Esophagus squamous epithelium (tissue), 5 donors: ENCODE results near the gene HELZ2. TPM values are rescaled to one million over a fixed set of nuclear protein-coding genes. Genes with fewer than 3 reads are reported as not detected.

Source experiments
- DNase-seq: peaks from one replicate; lab custom pipeline; 2025; lab: John Stamatoyannopoulos, UW
- H3K27ac ChIP-seq, 4 donors: fragments of 200-600 bp; sonication (generic); one replicate each; pipeline ENCODE4 v1.5.1; 2016 to 2019; ENCODE audit warnings: mild to moderate bottlenecking in 1 of 4
- H3K27me3 ChIP-seq, 4 donors: fragments of 200-600 bp; sonication (generic); 1 replicate in 3 of 4; 2 replicates in 1 of 4; pipeline versions ENCODE4 v1.5.1 to v1.6.0; 2017 to 2021; ENCODE audit warnings: antibody characterized with exemption in 1 of 4
- H3K36me3 ChIP-seq, 3 donors: fragments of 200-600 bp; sonication (generic); one replicate each; pipeline ENCODE4 v1.5.1; 2016 to 2019
- H3K4me1 ChIP-seq, 3 donors: fragments of 200-600 bp; sonication (generic); one replicate each; pipeline ENCODE4 v1.5.1; 2017 to 2019
- H3K4me3 ChIP-seq, 4 donors: fragments of 200-600 bp; sonication (generic); 1 replicate in 3 of 4; 2 replicates in 1 of 4; pipeline ENCODE4 v1.5.1; 2016 to 2019; ENCODE audit warnings: mild to moderate bottlenecking in 2 of 4, moderate library complexity in 1 of 4
- H3K9me3 ChIP-seq, 3 donors: fragments of 200-600 bp; sonication (generic); one replicate each; pipeline ENCODE4 v1.5.1; 2016 to 2019
- POLR2A ChIP-seq, 4 donors: fragments of 450-650 bp; IDR thresholded peaks; one replicate each; pipeline ENCODE4 v1.6.1; 2017; ENCODE audit warnings: antibody characterized with exemption in 4 of 4, mild to moderate bottlenecking in 4 of 4, moderate library complexity in 3 of 4
- WGBS, 2 donors: methylation state at CpG; one replicate each; pipeline ENCODE4 v1.1.5; 2018; 5-methylcytosine and 5-hydroxymethylcytosine counted together
- intact Hi-C: fragments of 100-400 bp; cut with DNase I; formaldehyde crosslinking; loops from one replicate; pipeline ENCODE4 v1.15.0; 2022
- total RNA-seq, 4 donors: library from RNA; depleted of rRNA; stranded (reverse); fragments of >200 nt; gene quantifications; one replicate each; pipeline ENCODE4 v1.1.0, GENCODE V29; 2016
- TF ChIP-seq, protein P1 (sequence below), 6 experiments: fragments of 450-650 bp in 4 of 6; fragments of 200-600 bp in 2 of 6; sonication (generic) in 2 of 6; IDR thresholded peaks; one replicate each; pipeline ENCODE4 v1.5.1; 2016 to 2019; ENCODE audit warnings: antibody characterized with exemption in 6 of 6, mild to moderate bottlenecking in 4 of 6, moderate library complexity in 4 of 6
- donor health status: DM: yes; HTN: yes; CAD: no.

The HELZ2 gene
- total RNA-seq, 4 donors from 2014 or later, result 23.7 to 37.6 (median 31.2) TPM

DNA sequence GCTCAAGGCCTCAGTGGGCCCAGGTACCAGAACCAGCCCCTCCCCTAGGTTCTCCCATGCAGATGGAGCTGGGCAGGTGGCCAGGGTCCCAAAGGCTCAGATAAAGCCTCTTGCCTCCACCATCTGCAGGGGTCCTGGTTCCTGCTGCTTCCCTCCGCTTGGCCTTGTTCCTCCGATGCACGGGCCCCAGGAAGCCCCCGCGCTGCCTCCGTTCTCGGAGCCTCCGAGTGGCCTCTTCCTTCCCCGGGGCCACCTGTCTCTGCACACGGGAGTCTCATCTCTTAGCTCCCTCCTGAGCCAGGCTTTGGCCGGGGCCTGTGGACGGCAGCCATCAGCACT lies 35.0 kb downstream of the HELZ2 start:
- no peaks in the 10 kb centered on the region for H3K9me3 ChIP-seq
- H3K36me3 ChIP-seq, result no peaks in the 10 kb centered on the region
- no peak for TF ChIP-seq POLR2A (IDR thresholded peaks at IDR 0.05)
- TF ChIP-seq, protein P1, sequence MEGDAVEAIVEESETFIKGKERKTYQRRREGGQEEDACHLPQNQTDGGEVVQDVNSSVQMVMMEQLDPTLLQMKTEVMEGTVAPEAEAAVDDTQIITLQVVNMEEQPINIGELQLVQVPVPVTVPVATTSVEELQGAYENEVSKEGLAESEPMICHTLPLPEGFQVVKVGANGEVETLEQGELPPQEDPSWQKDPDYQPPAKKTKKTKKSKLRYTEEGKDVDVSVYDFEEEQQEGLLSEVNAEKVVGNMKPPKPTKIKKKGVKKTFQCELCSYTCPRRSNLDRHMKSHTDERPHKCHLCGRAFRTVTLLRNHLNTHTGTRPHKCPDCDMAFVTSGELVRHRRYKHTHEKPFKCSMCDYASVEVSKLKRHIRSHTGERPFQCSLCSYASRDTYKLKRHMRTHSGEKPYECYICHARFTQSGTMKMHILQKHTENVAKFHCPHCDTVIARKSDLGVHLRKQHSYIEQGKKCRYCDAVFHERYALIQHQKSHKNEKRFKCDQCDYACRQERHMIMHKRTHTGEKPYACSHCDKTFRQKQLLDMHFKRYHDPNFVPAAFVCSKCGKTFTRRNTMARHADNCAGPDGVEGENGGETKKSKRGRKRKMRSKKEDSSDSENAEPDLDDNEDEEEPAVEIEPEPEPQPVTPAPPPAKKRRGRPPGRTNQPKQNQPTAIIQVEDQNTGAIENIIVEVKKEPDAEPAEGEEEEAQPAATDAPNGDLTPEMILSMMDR (IDR thresholded peaks at IDR 0.05), result no peak
- H3K4me3 ChIP-seq, result peak overlapping the region in 1 of 4 donors; percentile 57
- peak overlapping the region in 3 of 4 donors; percentile 90 to 99 (median 96) for H3K27ac ChIP-seq
- WGBS, 2 donors, result 44 to 45% methylated on average over 9 to 10 of the region's 12 CpGs
- peaks cover 0 to 79% (median 0%) of the 10 kb centered on the region in 4 donors for H3K27me3 ChIP-seq
- intact Hi-C loops, result loop anchor here (5.0 kb wide), 2 partner anchors 198 to 433 kb away; partner anchors contain the start of genes LIME1 and SLC2A4RG
- DNase-seq, result no peak
- peaks cover 24 to 85% (median 36%) of the 10 kb centered on the region in 3 donors for H3K4me1 ChIP-seq

DNA sequence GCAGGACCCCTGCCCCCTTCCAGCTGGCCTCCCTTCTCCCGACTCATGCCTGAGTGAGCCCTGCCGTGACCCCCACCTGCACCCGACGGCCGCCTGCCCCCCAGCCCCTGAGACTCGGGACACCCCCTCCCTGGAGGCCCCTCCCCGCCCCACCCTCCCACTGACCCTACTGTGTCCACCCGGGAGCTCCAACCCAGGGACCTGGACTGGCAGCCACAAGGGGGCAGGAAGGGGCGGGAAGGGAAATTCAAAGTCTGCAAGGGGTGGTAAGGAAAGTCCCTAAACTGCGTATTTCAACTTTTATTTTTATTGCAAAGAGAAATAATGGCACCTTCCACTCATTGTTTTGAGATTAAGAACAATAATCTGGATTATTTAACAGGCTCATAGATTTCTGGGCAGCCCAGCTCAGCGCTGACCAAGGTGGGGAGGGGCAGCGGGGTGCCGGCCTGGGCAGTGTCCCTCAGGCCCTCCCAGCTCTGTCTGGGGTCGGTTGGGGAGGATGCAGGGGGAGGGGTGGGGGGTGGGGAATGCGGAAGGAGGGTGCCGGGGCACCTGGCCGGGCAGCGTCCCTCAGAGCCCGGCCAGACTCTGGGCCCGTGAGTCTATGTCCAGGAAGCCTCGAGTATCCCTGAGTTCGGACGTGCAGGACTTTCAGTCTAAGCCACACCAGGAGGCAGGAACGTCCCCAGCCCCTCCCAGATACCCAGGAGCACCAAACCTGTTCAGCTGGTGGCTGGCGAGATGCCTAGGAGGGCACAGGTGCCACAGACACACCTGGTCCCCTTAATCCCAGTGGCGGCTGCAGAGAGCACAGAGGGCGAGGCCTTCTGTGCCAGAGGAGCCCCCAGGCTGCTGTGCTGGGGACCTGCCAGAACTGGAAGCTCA lies 35.6 kb downstream of the HELZ2 start:
- Histone ChIP-seq H3K27ac (peak overlapping the region; percentile 90 to 99 (median 95)), H3K27me3 (peaks cover 0 to 82% (median 0%) of the 10 kb centered on the region in 4 donors), H3K9me3 (no peaks in the 10 kb centered on the region), H3K36me3 (no peaks in the 10 kb centered on the region), H3K4me1 (peaks cover 30 to 91% (median 42%) of the 10 kb centered on the region in 3 donors), H3K4me3 (peak overlapping the region; percentile 46 to 67 (median 62))
- intact Hi-C loops, result loop anchor here (5.0 kb wide), 2 partner anchors 199 to 434 kb away; partner anchors contain the start of genes LIME1 and SLC2A4RG
- no peak for DNase-seq
- TF ChIP-seq, protein P1 (IDR thresholded peaks at IDR 0.05), result peak in 2 of 6 experiments; percentile 7 to 9
- no peak for TF ChIP-seq POLR2A (IDR thresholded peaks at IDR 0.05)
- WGBS, 2 donors, result 34 to 43% methylated on average over 3 to 4 of the region's 27 CpGs

DNA sequence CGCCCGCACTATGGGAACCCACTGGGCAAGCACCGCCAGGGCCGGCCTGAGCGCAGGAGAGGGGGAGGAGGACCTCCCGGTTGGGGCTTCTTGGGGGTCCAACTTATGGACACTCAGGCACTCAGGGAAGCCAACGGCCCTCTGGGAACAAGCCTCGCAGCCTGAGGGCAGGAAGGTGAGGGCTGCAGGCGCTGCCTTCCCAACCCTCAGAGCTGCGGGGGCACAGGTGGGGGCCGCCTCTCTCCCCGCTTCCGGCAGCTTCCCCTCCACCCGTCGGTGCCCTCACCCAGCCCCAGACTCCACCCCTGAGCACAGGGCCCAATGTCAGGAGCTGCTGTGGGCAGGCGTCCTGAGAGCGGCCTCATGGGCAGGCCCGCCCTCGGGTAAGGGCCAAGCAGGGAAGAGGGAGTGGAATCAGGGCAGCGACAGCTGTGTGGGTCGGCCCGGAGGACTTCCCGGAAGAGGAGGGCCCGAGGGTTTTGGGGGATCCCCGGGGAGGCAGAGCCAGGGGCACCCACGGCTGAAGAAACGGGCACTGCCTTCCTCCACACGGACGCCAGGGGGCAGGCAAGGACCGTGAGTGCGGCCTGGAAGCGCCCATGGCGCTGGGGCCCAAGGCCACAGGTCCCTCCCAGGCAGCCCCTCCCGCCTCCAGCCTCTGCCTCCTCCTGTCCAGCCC lies 36.4 kb downstream of the HELZ2 start:
- peak; percentile 78 for DNase-seq
- H3K4me1 ChIP-seq, result peaks cover 31 to 91% (median 43%) of the 10 kb centered on the region in 3 donors
- WGBS, 2 donors, result 0% methylated on average over 7 to 14 of the region's 34 CpGs

DNA sequence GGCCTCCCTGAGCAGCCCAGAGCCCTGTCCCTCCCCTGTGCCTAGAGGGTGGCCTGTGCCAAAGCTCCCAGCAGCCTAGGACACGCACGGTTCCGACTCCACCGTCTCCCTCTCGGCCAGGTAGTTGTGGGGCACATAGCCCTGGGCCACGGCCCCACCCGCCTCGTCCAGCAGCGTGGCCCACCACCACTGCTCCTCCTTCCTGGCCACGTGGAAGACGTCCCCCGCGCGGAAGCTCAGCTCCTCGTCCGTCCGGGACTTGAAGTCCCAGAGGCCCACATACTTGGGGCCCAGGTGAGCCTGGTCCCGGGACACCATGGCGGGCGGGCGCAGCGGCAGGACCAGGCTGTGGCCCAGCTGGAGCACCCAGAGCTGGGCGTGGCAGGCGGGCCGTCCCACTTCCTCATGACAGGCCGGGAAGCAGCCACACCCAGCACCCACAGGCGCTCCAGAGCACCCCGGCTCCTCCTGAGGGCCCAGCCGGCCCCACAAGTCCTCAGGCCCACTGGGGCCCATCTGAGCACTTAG lies 37.0 kb downstream of the HELZ2 start, which contains the start of gene PTK6:
TSS of gene PTK6 (minus strand) at position 380 of the 528 bp plus-strand sequence. CDS start at position 318, 62 bp downstream.
- DNase-seq, result no peak
- intact Hi-C loops, result loop anchor here (5.0 kb wide), 2 partner anchors 200 to 435 kb away; partner anchors contain the start of genes LIME1 and SLC2A4RG
- Histone ChIP-seq H3K4me1 (peaks cover 31 to 85% (median 43%) of the 10 kb centered on the region in 3 donors), H3K4me3 (peak within 1 kb of the TSS; percentile 46 to 67 (median 62)), H3K9me3 (no peaks in the 10 kb centered on the region), H3K27ac (peak within 1 kb of the TSS; percentile 90 to 99 (median 95)), H3K36me3 (peaks cover 0 to 8% (median 0%) of the 10 kb centered on the region in 3 donors), H3K27me3 (peaks cover 0 to 78% (median 0%) of the 10 kb centered on the region in 4 donors)
- WGBS, 2 donors, result 20% methylated on average over 3 of the region's 29 CpGs; no CpG with 5 or more reads in 1 of the 2 donors
- TF ChIP-seq, protein P1 (IDR thresholded peaks at IDR 0.05), result no peak
- TF ChIP-seq POLR2A (IDR thresholded peaks at IDR 0.05), result peak in 1 of 4 donors; percentile 49

More for the DNA sequence above, 36.4 kb downstream of the HELZ2 start:
- Histone ChIP-seq H3K27ac (peak overlapping the region; percentile 90 to 99 (median 95)), H3K27me3 (peaks cover 0 to 80% (median 0%) of the 10 kb centered on the region in 4 donors), H3K9me3 (no peaks in the 10 kb centered on the region), H3K4me3 (peak overlapping the region; percentile 46 to 67 (median 62)), H3K36me3 (peaks cover 0 to 2% (median 0%) of the 10 kb centered on the region in 3 donors)
- TF ChIP-seq, protein P1 (IDR thresholded peaks at IDR 0.05), result peak; percentile 94 to 99 (median 98)
- TF ChIP-seq POLR2A (IDR thresholded peaks at IDR 0.05), result peak in 3 of 4 donors; percentile 61 to 78 (median 63)
- intact Hi-C loops, result loop anchor here (5.0 kb wide), 2 partner anchors 200 to 435 kb away; partner anchors contain the start of genes LIME1 and SLC2A4RG
